Stimulated activated CD4-positive, alpha-beta T cell treated with anti-CD3 and anti-CD28 coated beads, Interleukin-15, amount 100 ng/mL, for 24 hours (primary cell): ENCODE data around the gene PGC.
A peak's percentile ranks its signal among the peaks of the same experiment; 100 is the strongest.

Experiments used
- DNase-seq: peaks from one replicate; pipeline ENCODE4 v3.0.0-alpha.2; 2020

The PGC gene

DNA sequence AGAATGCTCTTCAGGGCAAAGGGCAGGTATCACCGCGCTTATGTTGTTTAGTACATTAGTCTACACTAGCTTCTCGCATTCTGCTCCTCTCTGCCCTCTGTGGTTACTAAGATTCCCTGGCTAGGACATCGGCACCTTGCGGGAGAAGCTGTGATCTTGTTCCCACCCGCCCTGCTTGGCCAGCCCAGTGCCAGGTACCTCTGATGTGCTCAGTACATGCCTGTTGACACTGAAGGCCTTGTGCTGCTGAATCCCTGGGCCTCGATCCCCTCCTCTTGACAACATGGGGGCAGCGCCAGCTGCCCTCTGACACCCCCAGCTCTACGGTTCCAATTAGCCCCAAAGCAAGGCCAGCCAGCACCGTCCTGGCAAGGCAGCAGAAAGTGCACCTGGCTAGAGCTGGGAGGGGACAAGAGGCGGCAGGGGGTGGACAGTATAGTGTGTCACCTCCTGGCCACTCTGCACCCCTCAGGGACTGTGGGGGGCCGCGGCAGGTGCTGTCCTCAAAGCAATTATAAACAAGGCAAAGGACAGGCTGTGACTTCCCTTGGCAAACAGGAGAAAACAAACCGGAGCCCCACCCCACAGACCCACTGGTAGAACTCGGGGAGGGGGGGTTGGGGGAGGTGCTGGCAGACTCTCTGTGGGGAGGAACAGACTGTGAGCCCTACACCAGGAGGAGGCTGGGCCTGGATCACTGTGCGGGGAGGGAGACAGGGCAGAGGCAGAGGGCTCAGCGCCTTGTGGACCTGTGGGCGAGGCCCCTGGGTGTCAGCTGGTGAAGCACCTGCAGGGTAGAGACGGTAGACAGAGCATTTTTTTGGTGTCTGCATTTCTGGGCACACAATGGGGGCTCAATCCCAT, 18.9 kb downstream of the PGC start:
- DNase-seq, result no peak

DNA sequence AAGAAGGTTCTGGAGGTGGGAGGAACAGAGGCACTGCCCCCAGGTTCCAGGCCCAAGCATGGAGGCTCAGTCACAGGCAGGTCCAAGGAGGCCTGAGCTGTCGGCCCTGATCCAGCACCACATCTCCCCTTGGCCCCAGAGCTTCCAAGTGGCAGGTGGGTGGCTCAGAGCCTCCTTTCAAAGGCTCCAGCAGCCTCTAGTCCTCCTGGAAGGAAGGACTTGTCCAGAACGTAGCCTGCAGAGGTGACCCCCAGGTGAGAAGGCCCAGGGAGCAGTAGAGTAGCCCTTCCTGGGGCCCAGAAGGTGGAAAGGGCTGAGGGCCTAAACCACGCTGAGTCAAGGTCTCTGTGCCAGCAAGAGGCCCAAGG, 19.5 kb downstream of the PGC start:
- DNase-seq, result no peak

DNA sequence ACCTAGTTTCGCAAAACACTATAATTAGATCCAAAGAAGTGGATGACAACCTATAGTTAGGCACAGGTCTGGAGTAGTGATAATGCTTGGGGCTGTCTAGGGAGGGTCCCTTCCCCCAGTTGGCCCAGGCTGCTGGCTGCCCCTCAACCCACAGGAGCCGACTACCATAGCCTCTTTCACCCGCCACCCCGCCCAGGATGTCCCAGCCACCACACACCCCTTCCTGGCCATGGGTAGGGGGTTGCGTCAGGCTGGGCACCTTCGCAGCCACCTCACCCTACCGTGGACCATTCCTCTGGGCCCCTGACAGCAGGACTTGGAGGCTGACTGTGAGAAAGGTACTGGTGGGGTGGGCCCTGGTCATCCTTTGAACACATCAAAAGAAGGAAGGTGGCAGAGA, 20.3 kb downstream of the PGC start:
- DNase-seq, result no peak

DNA sequence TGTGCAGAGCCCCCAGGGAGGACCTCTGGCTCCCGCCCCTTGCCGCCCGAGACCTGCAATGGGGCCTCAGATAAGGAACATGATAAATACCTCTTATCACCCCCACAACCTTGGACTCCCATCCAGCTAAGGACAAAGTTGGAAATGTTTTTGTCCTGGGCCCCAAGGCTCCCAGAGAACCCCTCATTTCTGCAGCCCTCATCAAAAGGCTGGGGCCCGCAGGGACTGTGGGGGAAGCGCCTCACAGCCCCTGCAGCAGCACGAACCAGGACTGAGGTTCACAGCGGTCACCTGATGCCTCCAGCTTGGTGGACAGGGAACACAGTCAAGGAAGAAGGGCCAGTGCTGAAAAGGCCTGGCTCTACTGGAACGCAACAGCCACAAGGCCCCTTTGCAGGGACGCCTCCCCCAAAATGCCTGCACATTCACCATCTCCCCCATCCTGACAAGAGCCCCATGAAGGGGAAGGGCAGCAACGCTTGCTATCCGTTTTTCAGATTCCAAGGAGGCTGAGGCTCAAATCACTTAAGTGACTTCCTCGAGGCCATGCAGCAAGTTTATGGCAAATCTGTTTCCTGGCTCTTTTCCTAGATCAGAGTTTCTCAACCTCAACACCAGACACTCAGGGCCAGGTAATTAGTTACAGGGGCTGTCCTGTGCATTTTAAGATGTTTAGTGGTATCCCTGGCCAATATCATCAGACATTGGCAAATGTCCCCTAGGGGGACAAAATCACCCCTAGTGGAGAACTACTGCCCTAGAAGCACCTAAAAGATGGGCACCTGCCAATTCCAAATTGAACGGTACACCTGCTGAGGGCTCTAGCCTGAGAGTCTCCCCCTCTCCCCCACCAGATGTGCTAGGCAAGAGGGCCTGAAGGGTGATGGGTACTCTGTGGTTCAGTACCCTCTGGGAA, 22.4 kb downstream of the PGC start:
- DNase-seq, result no peak

DNA sequence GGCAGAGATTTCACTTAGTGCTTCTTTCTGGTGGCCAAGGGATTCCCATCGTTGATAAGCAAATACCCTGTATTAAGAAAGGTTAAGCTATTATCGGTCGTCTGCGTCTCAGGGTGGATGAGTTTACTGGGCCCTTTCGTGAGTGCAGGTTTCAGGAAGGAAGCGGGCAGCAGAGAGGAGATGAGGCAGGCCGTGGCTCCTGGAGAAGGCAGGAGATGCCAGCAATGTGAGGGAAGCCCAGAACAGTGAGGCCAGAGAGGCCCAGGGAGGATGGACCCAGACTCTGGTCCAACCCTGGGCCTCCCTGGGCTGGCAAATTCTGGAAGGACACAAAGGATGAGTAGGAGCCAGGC, 23.0 kb downstream of the PGC start:
- DNase-seq, result no peak

DNA sequence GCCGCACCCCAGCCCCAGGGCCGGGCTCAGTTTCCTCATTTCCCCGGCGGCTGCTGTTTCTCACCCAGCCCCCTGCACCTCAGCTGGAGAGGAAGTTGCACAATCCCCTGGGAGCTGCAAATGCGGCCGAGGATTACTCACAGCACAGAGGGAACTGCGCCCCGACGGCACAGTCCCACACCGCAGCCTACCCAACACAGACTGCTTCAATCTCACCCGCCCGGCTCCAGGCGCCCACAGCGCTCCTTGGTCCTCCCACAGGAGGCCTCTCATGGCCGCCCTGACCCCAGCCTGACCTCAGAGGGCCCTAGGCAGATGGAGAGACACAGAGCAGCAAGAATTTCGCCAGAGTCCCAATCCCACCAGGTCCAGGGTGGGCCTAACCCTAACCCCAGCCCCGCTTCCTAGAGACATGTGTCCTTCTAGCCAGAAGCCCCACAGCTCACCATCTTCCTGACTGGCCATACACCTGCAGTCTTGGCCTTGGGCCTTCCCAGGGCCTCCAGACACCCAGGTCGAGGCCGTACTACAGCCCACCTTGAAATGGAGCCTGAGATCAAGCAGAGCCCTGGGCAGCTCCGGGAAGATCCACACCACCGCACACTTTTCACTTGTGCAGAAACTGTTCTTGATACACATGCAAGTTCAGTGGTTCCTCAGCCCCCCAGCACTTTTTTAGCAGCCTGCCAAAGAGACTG, 23.5 kb downstream of the PGC start:
- no peak for DNase-seq

DNA sequence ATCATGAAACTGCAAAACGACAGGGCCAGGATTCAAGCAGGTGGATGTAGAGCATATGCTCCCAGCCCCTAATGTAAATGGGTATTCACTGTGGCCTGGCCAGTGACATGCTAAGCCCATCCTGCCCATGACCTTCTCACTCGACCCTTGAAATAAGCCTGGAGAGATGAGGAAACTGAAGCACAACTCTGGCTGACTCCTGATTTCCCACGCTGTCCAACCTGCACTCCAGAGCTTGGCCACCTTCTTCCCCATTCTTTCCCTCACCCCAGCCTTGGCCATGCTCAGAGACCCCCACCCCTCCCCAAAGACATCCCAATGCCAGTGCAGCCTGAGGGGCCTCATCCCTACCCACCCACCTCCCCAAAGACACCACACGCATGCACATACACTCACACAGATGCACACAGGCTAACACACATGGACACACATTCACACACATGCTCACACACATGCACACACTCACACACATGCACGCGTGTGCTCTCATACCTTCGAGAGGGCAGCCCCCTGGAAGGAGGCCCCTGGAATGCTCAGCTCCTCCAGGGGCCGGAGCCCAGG, 24.1 kb downstream of the PGC start:
- no peak for DNase-seq

DNA sequence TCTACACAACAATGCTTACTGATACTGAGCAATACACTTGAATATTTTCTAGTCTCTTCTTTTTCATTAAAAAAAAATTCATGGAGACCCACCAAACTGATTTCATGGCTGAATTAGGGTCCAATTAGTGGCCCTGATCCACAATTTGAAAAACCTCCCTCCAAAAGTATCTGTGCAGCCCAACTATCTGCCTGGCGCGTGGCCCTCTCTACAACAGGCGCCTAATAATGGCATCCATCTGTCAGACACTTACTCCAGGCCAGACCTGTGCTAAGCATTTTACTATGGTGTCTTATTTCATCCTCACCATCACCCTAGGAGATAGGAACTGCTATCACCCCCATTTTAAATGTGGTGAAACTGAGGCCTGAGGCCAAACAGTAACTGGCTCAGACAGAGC, 25.8 kb downstream of the PGC start:
- DNase-seq, result no peak

DNA sequence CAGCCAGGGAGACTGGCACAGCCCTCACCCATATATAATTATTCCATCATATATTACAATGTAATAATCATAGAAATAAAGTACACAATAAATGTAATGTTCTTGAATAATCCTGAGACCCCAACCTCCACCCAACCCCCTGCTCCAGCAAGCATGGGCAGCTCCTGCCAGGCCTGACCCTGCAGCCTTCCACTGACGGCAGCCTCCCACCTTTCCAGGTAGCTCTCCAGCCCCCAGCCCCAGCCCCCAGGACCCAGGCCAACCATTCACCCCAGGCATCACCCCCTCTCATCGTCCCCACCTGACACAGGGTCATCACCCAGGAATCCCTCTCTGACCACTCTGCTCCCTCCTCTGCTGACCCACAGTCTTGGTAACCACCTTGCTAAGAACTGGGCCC, 26.4 kb downstream of the PGC start:
- no peak for DNase-seq

DNA sequence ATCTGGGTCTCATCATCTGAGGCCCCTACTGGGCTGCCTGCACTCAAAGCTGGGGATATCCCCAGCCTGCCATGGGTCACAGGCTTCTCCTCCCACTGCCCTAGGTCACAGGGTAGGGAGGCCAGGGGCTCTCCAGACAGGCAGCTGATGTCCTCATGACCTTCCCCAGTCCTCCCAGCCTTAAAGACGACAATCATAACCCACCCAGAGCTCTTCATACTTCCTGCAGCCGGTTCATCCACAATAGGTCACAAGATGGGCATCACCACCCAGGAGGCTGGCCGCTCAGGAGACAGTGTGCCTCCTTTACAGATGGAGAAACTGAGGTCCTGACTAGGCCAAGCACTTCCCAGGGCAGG, 27.0 kb downstream of the PGC start:
- no peak for DNase-seq

DNA sequence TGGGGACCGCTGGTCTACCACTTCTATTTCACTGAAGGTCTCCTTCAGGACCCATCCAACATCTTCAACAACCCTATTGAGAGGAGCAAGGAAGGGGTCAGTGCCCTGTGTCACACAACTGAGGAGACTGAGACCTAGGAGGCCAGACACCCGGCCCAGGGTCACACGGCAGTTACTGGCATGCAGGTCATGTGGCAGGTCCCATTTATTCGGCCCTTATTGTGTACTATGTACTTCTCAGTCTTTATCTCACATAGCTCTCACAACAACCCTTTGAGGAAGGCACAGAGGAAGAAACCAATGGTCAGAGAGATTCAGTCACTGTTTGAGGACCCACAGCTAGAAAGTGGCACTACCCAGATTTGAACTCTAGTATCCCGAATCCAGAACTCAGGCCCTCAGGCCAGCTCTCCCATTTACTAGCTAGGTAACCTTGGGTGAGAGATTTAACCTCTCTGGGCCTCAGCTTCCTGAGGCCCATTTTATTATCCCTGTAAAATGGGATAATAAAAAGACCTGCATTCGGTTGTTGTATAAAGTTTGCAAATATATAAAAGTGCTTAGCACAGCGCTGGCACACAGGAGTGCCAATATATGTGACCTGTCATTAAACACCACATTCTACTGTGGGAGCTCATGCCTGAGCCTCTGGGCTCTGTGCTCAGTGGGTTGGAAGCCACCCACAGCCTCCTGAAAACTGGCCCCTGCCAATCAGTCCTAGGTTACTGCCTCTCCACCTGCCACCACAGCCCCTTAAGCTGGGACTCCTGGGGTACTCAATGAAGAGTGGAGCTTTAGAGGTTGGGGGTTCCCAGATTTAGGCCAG, 27.5 kb downstream of the PGC start:
- DNase-seq, result no peak

DNA sequence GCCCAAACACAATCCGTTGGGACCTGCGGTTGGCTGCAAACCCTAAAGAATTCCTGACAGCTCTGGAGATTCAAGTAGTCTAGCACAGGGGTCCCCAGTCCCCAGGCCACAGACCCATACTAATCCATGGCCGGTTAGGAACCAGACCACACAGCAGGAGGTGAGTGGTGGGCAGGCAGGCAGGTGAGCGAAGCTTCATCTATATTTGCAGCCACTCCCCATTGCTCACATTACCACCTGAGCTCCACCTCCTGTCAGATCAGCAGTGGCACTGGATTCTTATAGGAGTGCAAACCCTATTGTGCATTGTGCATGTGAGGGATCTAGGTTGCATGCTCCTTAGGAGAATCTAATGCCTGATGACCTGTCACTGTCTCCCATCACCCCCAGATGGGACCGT, 28.4 kb downstream of the PGC start:
- no peak for DNase-seq

DNA sequence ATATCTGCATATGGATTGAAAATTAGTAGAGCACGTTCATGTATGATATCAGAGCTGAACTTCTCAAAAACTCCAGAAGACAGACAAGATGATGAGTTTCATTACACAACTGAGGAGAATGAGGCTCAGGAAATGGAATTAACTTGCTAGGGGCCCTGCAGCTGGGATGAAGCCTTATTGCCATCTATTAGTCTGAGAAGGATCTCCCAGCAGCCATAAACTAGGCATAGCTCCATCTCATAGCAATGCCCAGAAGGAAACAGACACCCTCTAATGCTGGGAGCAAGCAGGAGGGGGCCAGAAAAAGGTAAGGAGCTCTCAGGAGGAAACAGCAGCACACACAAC, 29.8 kb downstream of the PGC start:
- DNase-seq, result no peak

DNA sequence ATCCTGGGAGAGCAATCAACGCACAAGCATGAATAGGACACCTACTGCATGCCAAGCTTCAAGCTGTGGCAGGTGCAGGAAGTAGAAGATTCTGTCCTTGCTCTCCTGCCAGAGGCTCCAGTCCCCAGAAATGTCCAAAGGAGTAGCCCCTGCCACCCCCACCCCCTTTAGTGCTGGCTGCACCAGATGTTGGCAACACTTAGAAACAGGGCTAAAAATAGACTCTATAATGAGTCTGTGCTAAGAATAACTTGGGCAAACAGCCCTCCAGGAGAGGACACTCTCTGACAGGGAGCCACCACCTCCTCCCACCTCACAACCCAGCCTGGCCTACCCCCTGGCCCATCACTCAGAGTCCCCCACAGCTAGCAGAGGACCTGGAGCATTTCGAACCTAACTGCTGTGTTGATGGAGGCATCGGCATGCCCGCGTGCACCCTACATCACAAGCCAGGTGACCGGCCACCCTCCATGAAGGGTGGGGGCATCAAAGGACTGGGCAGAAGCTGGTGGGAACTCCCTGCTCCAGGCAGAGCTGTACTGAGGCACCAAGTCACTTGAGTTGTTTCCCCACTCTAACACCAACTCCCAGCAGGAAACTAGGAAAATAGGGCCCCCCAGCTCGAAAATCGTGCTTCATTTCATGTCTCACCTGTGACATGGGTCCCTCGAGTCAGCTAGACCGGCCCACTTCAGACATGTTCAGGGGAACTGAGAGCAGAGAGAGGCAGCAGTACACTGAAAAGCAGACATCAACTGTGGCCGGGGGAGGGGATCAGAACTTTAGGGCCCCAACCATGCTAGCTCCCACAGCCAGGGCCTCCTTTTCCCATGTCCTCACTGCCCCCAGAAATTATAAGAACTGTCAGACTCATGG, 30.4 kb downstream of the PGC start:
- DNase-seq, result no peak

DNA sequence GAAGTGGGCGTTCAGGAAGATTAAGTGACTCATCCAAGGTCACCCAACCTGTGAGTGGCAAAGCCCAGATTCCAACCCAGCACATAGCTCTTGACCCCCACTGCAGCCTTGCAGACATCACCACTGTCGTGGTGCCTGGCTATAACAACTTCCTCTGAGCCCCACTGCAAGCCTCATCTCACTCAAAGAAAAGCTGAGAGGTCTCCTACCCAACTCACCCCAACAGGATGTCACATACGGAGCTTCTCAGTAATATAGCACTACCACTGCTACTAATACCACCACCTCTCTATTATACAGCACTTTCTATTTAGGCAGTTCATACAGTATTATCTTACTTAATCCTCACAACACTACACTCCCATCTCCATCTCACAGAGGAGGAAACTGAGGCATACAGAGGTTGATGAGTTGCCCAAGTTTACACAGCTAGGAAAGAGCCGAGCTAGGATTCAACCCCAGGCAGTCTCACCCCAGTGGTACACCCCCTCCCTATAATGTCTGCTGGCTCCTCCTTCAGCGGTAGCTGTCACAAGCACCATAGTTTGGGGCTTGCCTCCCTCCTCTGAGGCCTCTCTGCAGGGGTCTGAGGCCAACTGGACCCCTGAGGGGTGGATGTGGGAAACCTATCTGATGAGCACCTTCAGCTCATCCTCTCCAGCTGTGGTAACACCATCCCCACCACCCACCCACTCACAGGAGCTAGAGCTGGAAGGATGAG, 31.2 kb downstream of the PGC start:
- DNase-seq, result no peak

DNA sequence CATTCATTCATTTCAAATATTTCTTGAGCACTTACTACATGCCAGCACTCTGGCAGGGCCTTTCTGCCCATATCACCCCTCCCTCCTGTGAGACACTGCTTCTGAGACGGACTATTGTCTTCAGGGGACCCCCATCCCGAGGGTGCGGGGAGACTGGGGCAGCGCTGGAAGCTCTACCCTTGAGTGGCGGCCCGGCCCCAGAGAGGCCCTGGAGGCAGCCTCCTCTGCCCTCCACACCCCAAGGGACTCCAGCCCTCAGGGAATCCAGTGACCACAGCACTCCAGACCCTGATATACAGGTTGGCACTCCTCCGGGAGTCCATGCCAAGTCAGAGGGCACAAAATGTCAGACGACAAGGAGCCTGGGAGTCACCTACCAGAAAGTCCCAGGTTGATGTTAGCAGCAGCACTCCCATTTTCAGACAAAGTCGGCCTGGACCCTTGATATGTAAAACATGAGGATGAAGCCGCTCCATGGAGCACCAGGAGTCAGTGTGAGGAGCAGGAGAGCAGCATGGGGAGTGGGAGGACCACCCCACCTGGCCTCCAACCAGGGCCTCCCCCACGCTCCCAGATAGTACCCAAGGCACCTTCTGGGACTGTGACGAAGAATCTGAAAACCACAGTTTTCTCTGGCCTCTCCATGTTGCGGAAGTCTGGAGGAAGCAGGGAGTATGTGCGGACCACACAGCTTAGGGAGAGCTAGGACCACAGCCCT, 32.5 kb downstream of the PGC start:
- no peak for DNase-seq

DNA sequence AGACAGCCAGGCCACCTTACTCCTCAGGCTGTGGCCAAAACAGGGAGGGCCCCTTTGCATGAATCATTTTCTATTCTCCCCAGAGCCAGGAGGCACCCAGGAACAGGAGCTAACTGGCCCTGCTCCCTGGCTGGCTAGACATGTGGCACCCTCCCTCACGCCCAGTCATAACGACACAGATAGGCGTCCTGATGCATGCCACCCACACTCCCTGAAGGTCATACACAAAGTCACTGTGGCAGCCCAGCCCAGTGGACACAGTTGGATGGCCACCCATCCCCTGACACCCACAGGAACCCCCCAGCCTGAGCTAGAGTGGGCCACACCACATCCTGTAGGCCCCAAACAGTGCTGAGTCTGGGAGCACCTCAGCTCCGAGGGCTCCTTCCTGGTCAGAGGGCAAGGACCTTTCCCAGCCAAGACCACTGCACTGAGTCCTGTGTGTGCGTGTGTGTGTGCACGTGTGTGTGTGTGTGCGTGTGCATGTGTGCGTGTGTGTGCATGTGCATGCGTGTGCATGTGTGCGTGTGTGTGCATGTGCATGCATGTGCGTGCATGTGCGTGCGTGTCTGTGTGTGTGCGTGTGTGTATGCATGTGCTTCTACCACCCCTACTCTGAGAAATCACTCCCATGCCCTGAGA, 33.4 kb downstream of the PGC start:
- peak; percentile 14 for DNase-seq

DNA sequence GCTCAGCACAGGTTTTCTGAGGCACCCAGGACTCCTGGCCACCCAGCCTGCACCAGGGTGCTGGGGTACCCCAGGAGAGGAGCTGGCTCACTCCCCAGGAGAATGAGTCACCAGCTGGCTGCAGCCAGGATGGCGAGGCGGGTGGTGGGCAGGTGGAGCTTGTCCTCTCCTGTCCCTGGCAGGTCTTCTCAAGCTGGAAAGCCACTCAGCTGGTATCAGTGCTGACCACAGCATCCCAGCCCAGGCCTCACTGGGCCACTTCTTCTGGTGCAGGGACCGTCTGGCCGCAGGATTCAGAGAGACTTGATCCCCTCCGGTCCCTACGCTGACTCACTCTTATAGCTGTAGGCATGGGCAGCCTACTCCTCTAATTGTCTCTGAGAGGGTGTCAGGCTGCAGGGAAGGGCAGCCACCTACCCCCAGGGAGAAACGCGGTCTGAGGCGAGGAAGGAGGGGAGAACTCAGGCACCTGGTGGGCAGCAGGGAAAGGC, 34.0 kb downstream of the PGC start:
- DNase-seq, result no peak

DNA sequence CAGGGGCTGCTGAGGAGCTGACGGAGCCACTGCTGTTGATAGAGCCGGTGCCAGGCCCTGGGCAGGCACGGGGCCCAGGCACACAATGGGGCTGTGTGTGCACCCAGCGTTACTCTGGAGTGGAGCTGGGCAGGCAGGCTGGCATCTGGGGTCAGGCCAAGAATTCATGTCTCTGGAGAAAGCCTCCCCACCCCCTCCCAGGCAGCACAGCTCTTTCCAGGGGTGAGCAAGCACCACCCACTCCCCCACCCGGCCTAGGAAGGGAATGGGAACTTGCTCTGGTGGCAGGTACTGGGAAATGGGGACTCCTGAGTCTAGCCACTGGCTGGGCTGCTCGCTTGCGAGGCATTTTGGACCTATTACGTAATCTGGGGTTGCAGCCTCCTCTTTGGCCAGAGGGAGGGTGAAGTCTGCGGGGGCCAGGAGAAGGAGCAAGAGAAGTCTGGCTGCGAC, 34.5 kb downstream of the PGC start:
- no peak for DNase-seq
